T-helper 1 cell treated with Interleukin-12 subunit alpha and Interleukin-12 subunit beta and Interleukin-4 antibody, amounts not matched to agents 30 μg/mL and 1 μg/mL, for 36 hours (primary cell): Measurements from ENCODE around the gene CRTC2.

Experiments
- H3K27ac Mint-ChIP-seq: one replicate; pipeline ENCODE4 v1.8.0; 2021; ENCODE audit warnings: mild to moderate bottlenecking, mixed read lengths
- H3K27me3 Mint-ChIP-seq: one replicate; pipeline ENCODE4 v1.8.0; 2021; ENCODE audit warnings: low read depth, mixed read lengths
- H3K36me3 Mint-ChIP-seq: one replicate; pipeline ENCODE4 v1.8.0; 2021; ENCODE audit warnings: low read depth, mixed read lengths
- H3K4me1 Mint-ChIP-seq: one replicate; pipeline ENCODE4 v1.8.0; 2021; ENCODE audit warnings: low read depth, mixed read lengths
- H3K4me3 Mint-ChIP-seq: one replicate; pipeline ENCODE4 v1.8.0; 2021; ENCODE audit warnings: mild to moderate bottlenecking, moderate library complexity, mixed read lengths
- H3K9me3 Mint-ChIP-seq: one replicate; pipeline ENCODE4 v1.8.0; 2021; ENCODE audit warnings: mixed read lengths

The CRTC2 gene

GRCh38 chr1:153945795-153946621 is 12.4 kb downstream of the CRTC2 start:
- H3K4me1 Mint-ChIP-seq: peaks cover 26% of the 10 kb centered on the region
- H3K27me3 Mint-ChIP-seq: no peaks in the 10 kb centered on the region

GRCh38 chr1:153945131-153945794 is 13.1 kb downstream of the CRTC2 start:
- H3K4me1 Mint-ChIP-seq: peaks cover 26% of the 10 kb centered on the region
- H3K36me3 Mint-ChIP-seq: peaks cover 45% of the 10 kb centered on the region
- no peaks in the 10 kb centered on the region for H3K27me3 Mint-ChIP-seq
- peak overlapping the region; percentile 94 for H3K4me3 Mint-ChIP-seq
- H3K9me3 Mint-ChIP-seq: no peaks in the 10 kb centered on the region
- H3K27ac Mint-ChIP-seq: peak overlapping the region; percentile 98

More at GRCh38 chr1:153945795-153946621, 12.4 kb downstream of the CRTC2 start:
- Mint-ChIP-seq H3K9me3 (no peaks in the 10 kb centered on the region), H3K4me3 (peak overlapping the region; percentile 94), H3K27ac (peak overlapping the region; percentile 98), H3K36me3 (peaks cover 48% of the 10 kb centered on the region)

GRCh38 chr1:153944827-153945117 is 13.6 kb downstream of the CRTC2 start:
- H3K4me1 Mint-ChIP-seq: peaks cover 26% of the 10 kb centered on the region
- H3K4me3 Mint-ChIP-seq: peak overlapping the region; percentile 94
- H3K27ac Mint-ChIP-seq: peak overlapping the region; percentile 98
- H3K9me3 Mint-ChIP-seq: no peaks in the 10 kb centered on the region
- no peaks in the 10 kb centered on the region for H3K27me3 Mint-ChIP-seq
- peaks cover 45% of the 10 kb centered on the region for H3K36me3 Mint-ChIP-seq

GRCh38 chr1:153944005-153944826 is 14.2 kb downstream of the CRTC2 start:
- Mint-ChIP-seq H3K27ac (peak overlapping the region; percentile 98), H3K9me3 (no peaks in the 10 kb centered on the region), H3K36me3 (peaks cover 48% of the 10 kb centered on the region), H3K27me3 (no peaks in the 10 kb centered on the region), H3K4me3 (peak overlapping the region; percentile 94), H3K4me1 (peaks cover 27% of the 10 kb centered on the region)

- peaks cover 28% of the 10 kb centered on the region for H3K4me1 Mint-ChIP-seq
- peak overlapping the region; percentile 49 for H3K27ac Mint-ChIP-seq
- no peaks in the 10 kb centered on the region for H3K9me3 Mint-ChIP-seq
- no peak overlapping the region for H3K4me3 Mint-ChIP-seq
- H3K36me3 Mint-ChIP-seq: peaks cover 47% of the 10 kb centered on the region
- H3K27me3 Mint-ChIP-seq: no peaks in the 10 kb centered on the region
These were observed 15.5 kb downstream of the CRTC2 start for GRCh38 chr1:153942766-153943549.

- no peak overlapping the region for H3K27ac Mint-ChIP-seq
- H3K27me3 Mint-ChIP-seq: no peaks in the 10 kb centered on the region
- H3K9me3 Mint-ChIP-seq: no peaks in the 10 kb centered on the region
- no peak overlapping the region for H3K4me3 Mint-ChIP-seq
- H3K4me1 Mint-ChIP-seq: peaks cover 28% of the 10 kb centered on the region
- peaks cover 54% of the 10 kb centered on the region for H3K36me3 Mint-ChIP-seq
These were observed 16.3 kb downstream of the CRTC2 start for GRCh38 chr1:153941826-153942725.

- peaks cover 28% of the 10 kb centered on the region for H3K4me1 Mint-ChIP-seq
- peaks cover 65% of the 10 kb centered on the region for H3K36me3 Mint-ChIP-seq
- H3K27ac Mint-ChIP-seq: peak overlapping the region; percentile 61
- H3K9me3 Mint-ChIP-seq: no peaks in the 10 kb centered on the region
- no peak overlapping the region for H3K4me3 Mint-ChIP-seq
- H3K27me3 Mint-ChIP-seq: no peaks in the 10 kb centered on the region
These were observed 17.7 kb downstream of the CRTC2 start for GRCh38 chr1:153940756-153941155.

GRCh38 chr1:153939476-153939875 is 18.9 kb downstream of the CRTC2 start:
- Mint-ChIP-seq H3K4me1 (peaks cover 23% of the 10 kb centered on the region), H3K4me3 (no peak overlapping the region), H3K27me3 (no peaks in the 10 kb centered on the region), H3K9me3 (no peaks in the 10 kb centered on the region), H3K27ac (no peak overlapping the region), H3K36me3 (peaks cover 67% of the 10 kb centered on the region)

- H3K36me3 Mint-ChIP-seq: peaks cover 69% of the 10 kb centered on the region
- H3K27ac Mint-ChIP-seq: no peak overlapping the region
- peaks cover 22% of the 10 kb centered on the region for H3K4me1 Mint-ChIP-seq
- H3K4me3 Mint-ChIP-seq: no peak overlapping the region
- H3K27me3 Mint-ChIP-seq: no peaks in the 10 kb centered on the region
- H3K9me3 Mint-ChIP-seq: no peaks in the 10 kb centered on the region
These were observed 19.4 kb downstream of the CRTC2 start for GRCh38 chr1:153938996-153939395.

GRCh38 chr1:153937331-153937730 is 21.1 kb downstream of the CRTC2 start:
- Mint-ChIP-seq H3K27ac (no peak overlapping the region), H3K9me3 (no peaks in the 10 kb centered on the region), H3K36me3 (peaks cover 61% of the 10 kb centered on the region), H3K4me1 (peaks cover 12% of the 10 kb centered on the region), H3K27me3 (no peaks in the 10 kb centered on the region), H3K4me3 (no peak overlapping the region)

- peaks cover 59% of the 10 kb centered on the region for H3K36me3 Mint-ChIP-seq
- H3K4me1 Mint-ChIP-seq: peaks cover 10% of the 10 kb centered on the region
- H3K27me3 Mint-ChIP-seq: no peaks in the 10 kb centered on the region
- H3K27ac Mint-ChIP-seq: peak overlapping the region; percentile 6
- no peaks in the 10 kb centered on the region for H3K9me3 Mint-ChIP-seq
- H3K4me3 Mint-ChIP-seq: no peak overlapping the region
These were observed 22.2 kb downstream of the CRTC2 start for GRCh38 chr1:153936011-153936802.

GRCh38 chr1:153934746-153935145 is 23.7 kb downstream of the CRTC2 start:
- H3K27ac Mint-ChIP-seq: no peak overlapping the region
- no peaks in the 10 kb centered on the region for H3K27me3 Mint-ChIP-seq
- no peak overlapping the region for H3K4me3 Mint-ChIP-seq
- H3K36me3 Mint-ChIP-seq: peaks cover 50% of the 10 kb centered on the region
- H3K9me3 Mint-ChIP-seq: no peaks in the 10 kb centered on the region
- H3K4me1 Mint-ChIP-seq: peaks cover 4% of the 10 kb centered on the region

- Mint-ChIP-seq H3K36me3 (peaks cover 49% of the 10 kb centered on the region), H3K27me3 (no peaks in the 10 kb centered on the region), H3K9me3 (no peaks in the 10 kb centered on the region), H3K27ac (no peak overlapping the region), H3K4me1 (peaks cover 2% of the 10 kb centered on the region), H3K4me3 (no peak overlapping the region)
These were observed 24.5 kb downstream of the CRTC2 start for GRCh38 chr1:153933955-153934354.
